SK-N-MC (cell line): ENCODE results near the gene XRRA1.
"Not testable (repeated sequence)": the region's sequence is repeated elsewhere in the genome, so short reads cannot be mapped to it uniquely, and the experiment has no call there.

ENCODE experiments used
- DNase-seq: peaks from one replicate; pipeline ENCODE4 v3.0.0-alpha.2; 2011; ENCODE audit warnings: low read depth, low spot score
- H3K27ac ChIP-seq: fragments of 200-600 bp; sonication (generic); 2 replicates; pipeline ENCODE4 v1.5.1; 2016; ENCODE audit warnings: mixed run types
- H3K36me3 ChIP-seq: fragments of 200-600 bp; sonication (generic); 2 replicates; pipeline ENCODE4 v1.6.1; 2017; ENCODE audit warnings: antibody characterized with exemption, low read length, mixed read lengths; ENCODE audit not compliant: insufficient read depth
- H3K4me3 ChIP-seq: fragments of 200-600 bp; sonication (generic); 2 replicates; pipeline ENCODE4 v1.5.1; 2016
- H3K9ac ChIP-seq: fragments of 200-600 bp; sonication (generic); 2 replicates; pipeline ENCODE4 v1.8.0; 2017; ENCODE audit warnings: mixed run types, mixed read lengths; ENCODE audit not compliant: insufficient read length
- H3K9me3 ChIP-seq: fragments of 200-600 bp; sonication (generic); 2 replicates; pipeline ENCODE4 v1.6.1; 2017; ENCODE audit warnings: low read depth, mild to moderate bottlenecking, antibody characterized with exemption, low read length, moderate library complexity, mixed read lengths
- EZH2 ChIP-seq: fragments of 200-600 bp; sonication (generic); IDR thresholded peaks from one replicate; pipeline ENCODE4 v1.6.1; 2017; ENCODE audit warnings: antibody characterized with exemption
- FOXP2 ChIP-seq: optimal IDR thresholded peaks from 2 replicates; pipeline ENCODE3; 2011; ENCODE audit warnings: mild to moderate bottlenecking, moderate library complexity; ENCODE audit not compliant: insufficient read depth; ENCODE audit errors: extremely low read length, control extremely low read depth
- POLR2AphosphoS5 ChIP-seq: IDR thresholded peaks from 2 replicates; pipeline ENCODE4 v1.6.1; 2012; ENCODE audit warnings: mild to moderate bottlenecking, low read depth, low read length, borderline replicate concordance

The XRRA1 gene

GRCh38 chr11:74895340-74896116 lies 53.4 kb downstream of the XRRA1 start:
- Histone ChIP-seq H3K36me3 (no peaks in the 10 kb centered on the region), H3K27ac (no peak overlapping the region)
- no peak for TF ChIP-seq EZH2
- no peak for TF ChIP-seq FOXP2
- no peak for TF ChIP-seq POLR2AphosphoS5

GRCh38 chr11:74893015-74893414 lies 55.9 kb downstream of the XRRA1 start:
- DNase-seq, H3K27ac ChIP-seq, H3K9ac ChIP-seq, H3K9me3 ChIP-seq, H3K4me3 ChIP-seq, H3K36me3 ChIP-seq: not testable (repeated sequence)

More at GRCh38 chr11:74895340-74896116, 53.4 kb downstream of the XRRA1 start:
- H3K4me3 ChIP-seq = no peak overlapping the region
- DNase-seq = no peak
- no peak overlapping the region for H3K9ac ChIP-seq
- peaks cover 6% of the 10 kb centered on the region; the same call in 1 of the 2 replicates for H3K9me3 ChIP-seq

- Histone ChIP-seq H3K9me3 (no peaks in the 10 kb centered on the region), H3K36me3 (peaks cover 14% of the 10 kb centered on the region), H3K27ac (no peak overlapping the region), H3K4me3 (no peak overlapping the region), H3K9ac (no peak overlapping the region)
- TF ChIP-seq EZH2 (no peak), FOXP2 (no peak), POLR2AphosphoS5 (no peak)
- DNase-seq = no peak
Measured at GRCh38 chr11:74877132-74877531, 71.8 kb downstream of the XRRA1 start.

- Histone ChIP-seq H3K27ac (no peak overlapping the region), H3K36me3 (peaks cover 25% of the 10 kb centered on the region), H3K4me3 (no peak overlapping the region), H3K9me3 (peaks cover 14% of the 10 kb centered on the region), H3K9ac (no peak overlapping the region)
- TF ChIP-seq FOXP2 (no peak), POLR2AphosphoS5 (no peak), EZH2 (no peak)
- no peak for DNase-seq
Measured at GRCh38 chr11:74871037-74871436, 77.9 kb downstream of the XRRA1 start.

- H3K9me3 ChIP-seq = peaks cover 14% of the 10 kb centered on the region
- DNase-seq = no peak
Measured at GRCh38 chr11:74870485-74870884, 78.4 kb downstream of the XRRA1 start.

GRCh38 chr11:74866557-74866956 lies 82.3 kb downstream of the XRRA1 start:
- Histone ChIP-seq H3K9ac (no peak overlapping the region), H3K9me3 (peaks cover 10% of the 10 kb centered on the region; the same call in 1 of the 2 replicates), H3K36me3 (peaks cover 35% of the 10 kb centered on the region), H3K4me3 (no peak overlapping the region), H3K27ac (no peak overlapping the region)
- no peak for DNase-seq
- TF ChIP-seq EZH2 (no peak), FOXP2 (no peak), POLR2AphosphoS5 (no peak)

More at GRCh38 chr11:74870485-74870884, 78.4 kb downstream of the XRRA1 start:
- Histone ChIP-seq H3K4me3 (no peak overlapping the region), H3K9ac (no peak overlapping the region), H3K27ac (no peak overlapping the region), H3K36me3 (peaks cover 28% of the 10 kb centered on the region)
- TF ChIP-seq EZH2 (no peak), POLR2AphosphoS5 (no peak)

- DNase-seq = no peak
- no peak overlapping the region for H3K9ac ChIP-seq
- H3K4me3 ChIP-seq = no peak overlapping the region
- no peak overlapping the region for H3K27ac ChIP-seq
- H3K9me3 ChIP-seq = 0 out of 2 replicates have a peak, but pooled peaks cover 5% of the 10 kb centered on the region
- TF ChIP-seq EZH2 = no peak
- TF ChIP-seq POLR2AphosphoS5 = no peak
- no peak for TF ChIP-seq FOXP2
- peaks cover 35% of the 10 kb centered on the region for H3K36me3 ChIP-seq
Measured at GRCh38 chr11:74863410-74863809, 85.5 kb downstream of the XRRA1 start.

- H3K9ac ChIP-seq = no peak overlapping the region
- DNase-seq = no peak
- TF ChIP-seq EZH2 (no peak), POLR2AphosphoS5 (no peak), FOXP2 (no peak)
- H3K36me3 ChIP-seq = peaks cover 34% of the 10 kb centered on the region
- H3K4me3 ChIP-seq = no peak overlapping the region
- H3K27ac ChIP-seq = no peak overlapping the region
- H3K9me3 ChIP-seq = no peaks in the 10 kb centered on the region
Measured at GRCh38 chr11:74860743-74861142, 88.1 kb downstream of the XRRA1 start.

GRCh38 chr11:74853223-74853622 lies 95.7 kb downstream of the XRRA1 start:
- DNase-seq = no peak
- Histone ChIP-seq H3K36me3 (no peaks in the 10 kb centered on the region; the same call in 1 of the 2 replicates), H3K27ac (no peak overlapping the region), H3K4me3 (no peak overlapping the region), H3K9ac (no peak overlapping the region), H3K9me3 (no peaks in the 10 kb centered on the region)
- TF ChIP-seq FOXP2 = no peak
- no peak for TF ChIP-seq POLR2AphosphoS5
- no peak for TF ChIP-seq EZH2
